Measurements from ENCODE around the gene KIAA0232.

DNA sequence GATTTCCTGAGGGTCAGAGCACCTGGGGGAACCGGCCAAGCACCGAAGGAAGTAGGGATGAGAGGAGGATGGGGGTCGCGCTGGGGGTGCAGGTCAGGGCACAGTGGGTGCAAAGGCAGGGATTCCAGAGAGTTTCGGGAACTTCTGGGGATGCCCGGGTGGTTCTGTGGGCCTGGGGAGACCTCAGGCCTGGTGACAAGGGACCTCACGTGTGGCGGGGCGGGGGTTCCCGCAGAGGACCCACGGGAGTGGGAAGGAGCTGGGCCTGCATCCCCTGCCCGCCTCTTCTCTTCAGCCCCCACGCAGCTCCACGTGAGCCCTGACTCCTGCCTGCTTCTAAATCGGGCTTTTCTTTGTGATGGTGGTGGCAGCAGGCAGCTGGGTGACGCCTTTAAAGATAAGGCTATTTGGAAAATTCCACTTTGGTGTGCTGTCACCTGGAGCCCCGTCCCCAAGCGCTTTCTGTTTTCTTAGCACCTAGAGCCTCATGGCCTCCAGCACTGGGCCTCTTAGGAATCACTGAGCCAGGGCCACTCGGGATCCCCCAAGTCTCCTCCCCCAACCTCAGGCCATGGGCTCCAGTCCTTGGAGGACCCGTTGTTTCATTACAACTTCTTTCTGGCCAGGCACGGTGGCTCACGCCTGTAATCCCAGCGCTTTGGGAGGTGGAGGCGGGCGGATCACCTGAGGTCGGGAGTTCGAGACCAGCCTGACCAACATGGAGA is 120.0 kb downstream of the KIAA0232 start:
- TF ChIP-seq CTCF (IDR thresholded peaks at IDR 0.05; ENCODE audit: poor library complexity) = no peak
- TF ChIP-seq EZH2 (IDR thresholded peaks at IDR 0.05; ENCODE audit: borderline replicate concordance) = no peak
